ENCODE data around the gene PPARA.
"Not testable (repeated sequence)": the region's sequence is repeated elsewhere in the genome, so short reads cannot be mapped to it uniquely, and the experiment has no call there.

Gene PPARA

GRCh38 chr22:46251266-46251665 is 100.9 kb downstream of the PPARA start:
- no peak for FAIRE-seq

GRCh38 chr22:46251816-46252380 is 101.6 kb downstream of the PPARA start:
- FAIRE-seq = peak; percentile 56

- FAIRE-seq = no peak
These were observed 106.1 kb downstream of the PPARA start for GRCh38 chr22:46256358-46256958.

- FAIRE-seq = no peak
These were observed 109.0 kb downstream of the PPARA start for GRCh38 chr22:46259374-46259773.

GRCh38 chr22:46260038-46260437 is 109.7 kb downstream of the PPARA start:
- no peak for FAIRE-seq

GRCh38 chr22:46262449-46263215 is 112.3 kb downstream of the PPARA start:
- no peak for FAIRE-seq

GRCh38 chr22:46263216-46263590 is 112.9 kb downstream of the PPARA start, which contains the start of gene PKDREJ:
Gene PKDREJ (minus strand): TSS chr22:46263343. CDS start chr22:46263322, 21 bp downstream.
- no peak for FAIRE-seq

- not testable (repeated sequence) for FAIRE-seq
These were observed 114.2 kb downstream of the PPARA start for GRCh38 chr22:46264520-46264919.

- FAIRE-seq = not testable (repeated sequence)
These were observed 115.3 kb downstream of the PPARA start for GRCh38 chr22:46265627-46266026.

GRCh38 chr22:46267431-46268279 is 117.3 kb downstream of the PPARA start, which contains the start of gene TTC38:
Gene TTC38 (plus strand): TSS chr22:46268008. CDS start chr22:46268040, 32 bp downstream.
- FAIRE-seq = peak; percentile 6

GRCh38 chr22:46269564-46269963 is 119.2 kb downstream of the PPARA start:
- no peak for FAIRE-seq

GRCh38 chr22:46272196-46272595 is 121.9 kb downstream of the PPARA start:
- no peak for FAIRE-seq

- no peak for FAIRE-seq
These were observed 122.6 kb downstream of the PPARA start for GRCh38 chr22:46272762-46273431.

- FAIRE-seq = no peak
These were observed 123.3 kb downstream of the PPARA start for GRCh38 chr22:46273432-46274148.

- FAIRE-seq = no peak
These were observed 124.1 kb downstream of the PPARA start for GRCh38 chr22:46274381-46274780.

- FAIRE-seq = no peak
These were observed 125.3 kb downstream of the PPARA start for GRCh38 chr22:46275455-46276122.

- FAIRE-seq = peak; percentile 28
These were observed 126.2 kb downstream of the PPARA start for GRCh38 chr22:46276563-46276962.

GRCh38 chr22:46278656-46279645 is 128.6 kb downstream of the PPARA start:
- FAIRE-seq = no peak

GRCh38 chr22:46280063-46280817 is 129.9 kb downstream of the PPARA start:
- no peak for FAIRE-seq

All from G401.6 (cell line).